HG03558 (cell line): ENCODE measurements around the gene PSG4.
"Not testable (repeated sequence)": the region's sequence is repeated elsewhere in the genome, so short reads cannot be mapped to it uniquely, and the experiment has no call there.

Experiments used
- ATAC-seq: cut with Tn5 transposase; IDR thresholded peaks from one replicate; pipeline ENCODE4 v1.9.1; 2021; ENCODE audit warnings: moderate number of reproducible peaks; ENCODE audit not compliant: unreplicated experiment; ENCODE audit errors: extremely low read depth

Gene PSG4

DNA sequence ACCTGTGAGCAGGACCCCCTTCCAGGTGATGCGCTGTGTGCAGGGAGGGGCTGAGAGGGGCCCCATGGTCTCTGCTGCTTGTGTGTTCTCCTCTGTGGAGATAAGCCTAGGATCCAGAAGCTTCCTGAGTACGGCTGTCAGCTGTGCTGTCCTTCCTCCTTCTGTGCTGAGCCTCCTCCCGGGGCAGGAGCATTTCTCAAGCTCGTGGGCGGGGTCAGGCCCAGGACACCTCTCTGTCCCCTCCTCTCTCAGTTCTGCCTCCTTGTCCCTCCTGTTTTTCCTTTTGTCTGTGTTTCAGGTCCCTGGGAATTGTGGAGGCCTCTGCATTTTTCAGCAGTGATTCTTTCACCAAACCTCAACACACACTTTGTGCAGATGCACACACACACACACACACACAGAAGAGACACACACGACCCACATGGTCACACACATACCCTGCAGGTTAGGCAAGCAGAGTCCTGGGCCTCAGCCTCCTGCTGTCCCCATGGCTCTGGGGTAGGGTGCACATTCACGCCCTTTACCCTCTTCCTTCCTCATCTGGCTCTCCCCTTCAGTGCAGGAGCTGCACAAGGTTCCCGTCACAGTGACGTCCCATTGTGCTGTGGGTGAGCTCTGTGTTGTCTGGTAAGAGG, at the start of gene PSG4:
Gene PSG4, minus strand, starts transcription at position 168 of the 635 bp plus-strand sequence. Its CDS starts 102 bp downstream, at position 66.
- ATAC-seq = not testable (repeated sequence)

DNA sequence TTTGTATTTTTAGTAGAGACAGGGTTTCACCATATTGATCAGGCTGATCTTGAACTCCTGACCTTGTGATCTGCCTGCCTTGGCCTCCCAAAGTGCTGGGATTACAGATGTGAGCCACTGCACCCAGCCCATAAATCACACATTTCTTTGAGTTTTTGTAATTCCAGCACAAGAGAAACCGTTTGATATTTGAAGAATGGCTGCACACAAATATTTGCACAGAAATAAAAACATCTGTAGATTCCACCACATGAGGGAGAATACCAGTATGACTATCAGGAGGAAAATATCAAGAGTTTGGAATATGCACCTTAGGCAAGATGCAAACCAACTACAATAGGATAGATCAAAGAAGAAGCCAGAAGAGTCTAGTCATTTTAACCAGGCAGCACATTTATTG, 46.0 kb upstream of the PSG4 start:
- not testable (repeated sequence) for ATAC-seq

DNA sequence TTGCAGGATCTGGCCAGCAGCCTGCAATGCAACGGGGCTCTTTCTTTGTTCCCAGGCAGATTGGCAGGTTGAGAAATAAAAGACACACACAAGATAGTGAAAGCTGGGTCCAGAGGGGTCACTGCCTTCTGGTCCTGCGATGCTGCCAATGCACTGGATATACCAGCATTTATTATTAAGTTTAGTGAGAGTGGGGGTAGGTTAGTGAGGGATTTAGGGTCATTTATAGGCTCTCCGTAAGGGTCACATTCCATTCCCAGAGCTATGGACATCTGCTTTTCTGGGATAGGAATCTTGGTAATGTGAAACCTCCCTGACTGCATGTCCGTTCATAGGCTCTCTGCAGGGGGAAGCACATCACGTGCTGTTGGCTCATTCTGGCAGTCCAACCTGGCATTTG, 44.9 kb upstream of the PSG4 start:
- ATAC-seq = not testable (repeated sequence)

GRCh38 chr19:43248635-43249002, 43.2 kb upstream of the PSG4 start:
- ATAC-seq = not testable (repeated sequence)

GRCh38 chr19:43247243-43247880, 41.9 kb upstream of the PSG4 start:
- ATAC-seq = not testable (repeated sequence)

DNA sequence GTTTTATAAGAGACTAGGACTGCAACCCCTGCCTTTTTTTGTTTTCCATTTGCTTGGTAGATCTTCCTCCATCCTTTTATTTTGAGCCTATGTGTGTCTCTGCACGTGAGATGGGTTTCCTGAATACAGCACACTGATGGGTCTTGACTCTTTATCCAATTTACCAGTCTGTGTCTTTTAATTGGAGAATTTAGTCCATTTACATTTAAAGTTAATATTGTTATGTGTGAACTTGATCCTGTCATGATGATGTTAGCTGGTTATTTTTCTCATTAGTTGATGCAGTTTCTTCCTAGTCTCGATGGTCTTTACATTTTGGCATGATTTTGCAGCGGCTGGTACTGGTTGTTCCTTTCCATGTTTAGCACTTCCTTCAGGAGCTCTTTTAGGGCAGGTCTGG, 40.4 kb upstream of the PSG4 start:
- ATAC-seq = not testable (repeated sequence)

DNA sequence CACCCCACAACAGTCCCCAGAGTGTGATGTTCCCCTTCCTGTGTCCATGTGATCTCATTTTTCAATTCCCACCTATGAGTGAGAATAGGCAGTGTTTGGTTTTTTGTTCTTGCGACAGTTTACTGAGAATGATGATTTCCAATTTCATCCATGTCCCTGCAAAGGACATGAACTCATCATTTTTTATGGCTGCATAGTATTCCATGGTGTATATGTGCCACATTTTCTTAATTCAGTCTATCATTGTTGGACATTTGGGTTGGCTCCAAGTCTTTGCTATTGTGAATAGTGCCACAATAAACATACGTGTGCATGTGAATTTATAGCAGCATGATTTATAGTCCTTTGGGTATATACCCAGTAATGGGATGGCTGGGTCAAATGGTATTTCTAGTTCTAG, 36.8 kb upstream of the PSG4 start:
- ATAC-seq = not testable (repeated sequence)

DNA sequence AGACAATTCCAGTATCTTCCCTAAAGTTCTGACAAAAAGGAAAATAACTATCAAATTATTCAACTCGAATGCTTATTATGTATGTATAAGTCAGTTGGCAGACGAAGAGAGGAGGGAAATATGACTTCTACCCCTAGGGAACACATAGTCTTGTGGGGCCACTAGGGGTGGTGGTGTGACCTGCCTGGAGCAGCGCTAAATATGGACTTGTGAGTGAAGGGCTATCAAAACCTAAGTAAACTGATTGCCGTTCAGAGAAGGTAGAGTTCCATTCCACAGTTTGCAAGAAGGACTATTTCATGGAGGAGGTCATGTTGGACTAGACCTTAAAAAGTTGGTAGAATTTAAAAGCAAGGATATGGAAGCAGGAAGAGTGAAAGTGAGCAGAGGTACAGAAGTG, 32.8 kb upstream of the PSG4 start:
- not testable (repeated sequence) for ATAC-seq

GRCh38 chr19:43235686-43236085, 30.2 kb upstream of the PSG4 start:
- not testable (repeated sequence) for ATAC-seq

DNA sequence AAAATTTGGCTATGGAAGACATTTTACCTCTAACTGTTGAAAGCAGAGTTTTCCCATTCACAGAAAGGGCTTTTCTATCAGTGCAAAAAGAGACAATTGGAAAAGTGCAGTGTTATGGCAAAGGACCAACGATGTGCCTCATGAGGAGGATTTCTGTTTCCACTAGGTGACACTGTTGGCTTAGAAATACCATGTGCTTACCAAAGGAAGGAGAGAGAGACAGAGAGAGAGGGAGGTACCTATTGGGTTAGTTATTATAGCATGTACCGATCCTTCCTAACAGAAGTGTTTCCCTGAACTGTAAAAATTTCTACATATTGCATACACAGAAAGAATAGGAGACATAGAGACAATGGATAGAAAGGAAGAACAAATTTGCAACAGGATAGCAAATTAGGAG, 23.9 kb upstream of the PSG4 start:
- ATAC-seq = no peak

DNA sequence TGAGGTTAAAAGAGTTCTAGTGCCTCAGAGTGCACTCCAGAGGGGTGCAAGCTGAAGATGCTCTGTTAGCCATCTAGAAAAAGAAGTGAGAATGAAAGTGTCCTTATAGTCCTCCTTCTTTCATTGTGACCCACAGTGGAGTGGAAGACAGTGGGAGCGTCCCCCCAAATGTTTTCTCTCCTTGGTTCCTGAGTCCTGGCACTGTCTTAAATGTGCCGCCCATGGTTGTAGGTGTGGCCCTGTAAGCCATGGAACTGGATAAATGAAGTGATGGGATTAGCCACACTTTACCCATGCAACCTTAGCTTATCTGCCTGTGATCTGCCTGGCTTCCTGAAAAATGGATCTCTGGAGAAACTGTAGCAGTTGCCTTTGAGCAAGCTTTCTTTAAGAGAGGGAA, 23.3 kb upstream of the PSG4 start:
- ATAC-seq = not testable (repeated sequence)

DNA sequence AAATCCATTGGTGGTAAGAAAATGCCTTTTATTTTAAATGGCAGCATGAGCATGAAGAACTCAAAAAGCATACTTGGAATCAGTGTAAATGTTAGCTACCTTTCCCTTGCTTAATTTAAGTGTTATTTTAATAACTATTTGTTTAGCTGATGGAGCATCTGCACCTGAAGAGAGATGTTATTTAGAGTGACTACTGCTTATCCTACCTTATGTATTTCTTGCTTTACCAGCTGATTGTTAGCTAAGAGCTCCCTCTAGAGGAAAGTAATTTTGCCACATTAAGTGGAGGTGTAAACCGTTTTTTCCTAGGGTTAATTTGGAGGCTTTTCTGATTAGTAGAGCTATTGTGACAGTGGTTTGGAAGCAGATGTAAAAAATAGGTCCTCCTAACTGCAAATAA, 21.5 kb upstream of the PSG4 start:
- ATAC-seq = not testable (repeated sequence)

GRCh38 chr19:43224855-43225253, 19.4 kb upstream of the PSG4 start:
- ATAC-seq = no peak

GRCh38 chr19:43224201-43224854, 18.9 kb upstream of the PSG4 start:
- not testable (repeated sequence) for ATAC-seq

- not testable (repeated sequence) for ATAC-seq
Measured at GRCh38 chr19:43221891-43222290, 16.5 kb upstream of the PSG4 start.

- ATAC-seq = not testable (repeated sequence)
Measured at GRCh38 chr19:43219136-43219535, 13.7 kb upstream of the PSG4 start.

GRCh38 chr19:43215881-43216280, 10.4 kb upstream of the PSG4 start:
- not testable (repeated sequence) for ATAC-seq

DNA sequence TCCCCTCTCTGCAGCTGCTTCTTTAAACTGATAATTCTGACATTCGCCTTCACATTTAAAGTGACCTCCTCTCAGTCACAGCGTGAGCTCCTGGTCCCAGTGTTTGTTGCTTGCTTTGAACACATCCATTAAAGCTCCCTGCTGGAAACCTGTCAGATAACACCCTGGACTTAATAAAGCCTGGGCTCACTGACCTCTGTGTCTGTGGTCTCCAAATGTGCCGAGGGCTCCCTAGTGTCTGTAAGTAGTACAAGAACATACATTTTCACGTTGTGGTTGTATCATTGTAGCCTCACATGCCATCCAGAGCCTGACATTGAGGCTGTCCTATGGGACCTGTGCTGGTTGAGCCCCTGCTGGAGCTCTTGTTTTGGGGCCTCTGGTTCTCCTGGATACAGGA, 2.6 kb upstream of the PSG4 start:
- no peak for ATAC-seq

DNA sequence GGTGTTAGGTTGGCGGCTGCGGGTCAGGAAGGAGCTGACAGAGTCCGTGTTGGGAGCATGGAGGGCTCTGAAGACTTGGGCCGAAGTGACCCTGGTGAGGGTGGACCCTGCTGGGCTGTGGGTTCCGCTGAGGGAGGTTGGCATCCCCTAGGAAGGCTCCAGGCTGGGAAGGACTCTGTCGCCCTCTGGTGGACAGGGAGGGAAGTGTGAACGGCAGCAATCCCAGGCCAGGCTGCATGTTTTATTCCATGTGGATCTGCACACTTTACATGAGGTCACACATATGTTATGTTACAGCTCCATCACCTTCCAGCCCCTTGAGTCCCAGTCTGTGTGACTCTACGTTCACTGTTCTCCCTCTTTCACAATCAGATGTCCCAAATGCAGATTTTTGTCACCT, 1.7 kb upstream of the PSG4 start:
- not testable (repeated sequence) for ATAC-seq

- not testable (repeated sequence) for ATAC-seq
Measured at GRCh38 chr19:43203611-43204010, 1.8 kb downstream of the PSG4 start.

- ATAC-seq = not testable (repeated sequence)
Measured at GRCh38 chr19:43201891-43202290, 3.5 kb downstream of the PSG4 start.
